ENCODE results near the gene CTNNBL1.
"Not testable (repeated sequence)": the region's sequence is repeated elsewhere in the genome, so short reads cannot be mapped to it uniquely, and the experiment has no call there.

DNA sequence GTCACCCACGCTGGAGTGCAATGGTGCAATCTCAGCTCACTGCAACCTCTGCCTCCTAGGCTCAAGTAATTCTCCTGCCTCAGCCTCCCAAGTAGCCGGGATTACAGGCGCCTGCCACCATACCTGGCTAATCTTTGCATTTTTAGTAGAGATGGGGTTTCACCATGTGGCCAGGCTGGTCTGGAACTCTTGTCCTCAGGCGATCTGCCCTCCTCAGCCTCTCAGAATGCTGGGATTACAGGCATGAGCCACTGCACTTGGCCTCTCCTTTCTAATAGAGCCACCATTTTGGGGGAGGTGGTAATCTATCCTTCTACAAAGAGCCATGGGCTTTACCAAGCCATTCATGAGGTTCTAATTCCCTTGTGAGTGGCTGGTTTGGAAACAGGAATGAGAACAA lies 14.1 kb upstream of the CTNNBL1 start:
- not testable (repeated sequence) for TF ChIP-seq POLR2A (IDR thresholded peaks at IDR 0.05; ENCODE audit: low read length); GATA1 (IDR thresholded peaks at IDR 0.05; ENCODE audit: low read depth, low read length)

Measured in erythroblast (primary cell).